Measurements from ENCODE around the gene KIAA1755. TPM values are rescaled to one million over a fixed set of nuclear protein-coding genes. Genes with fewer than 3 reads are reported as not detected.

The KIAA1755 gene
- total RNA-seq, 2 donors from 2014 or later: 0.78 to 0.99 TPM

GRCh38 chr20:38297916-38298674 is 37.6 kb upstream of the KIAA1755 start:
- intact Hi-C loops (cut with DNase I): no loop called here
- H3K9me3 ChIP-seq: no peaks in the 10 kb centered on the region
- no peaks in the 10 kb centered on the region for H3K27me3 ChIP-seq
- no peak for TF ChIP-seq CTCF (IDR thresholded peaks at IDR 0.05)
- ATAC-seq (no peak), DNase-seq (no peak)
- no peak overlapping the region for H3K4me3 ChIP-seq
- WGBS, 2 donors: 80 to 84% methylated on average over 7 of the region's 7 CpGs
- no peaks in the 10 kb centered on the region for H3K36me3 ChIP-seq (replicated peaks in 1 of 2; ENCODE audit: insufficient read depth in 1 of 2, low read depth in 2 of 2)
- H3K4me1 ChIP-seq: peaks cover 4% of the 10 kb centered on the region
- H3K27ac ChIP-seq: peak overlapping the region in 1 of 4 donors; percentile 19

- Histone ChIP-seq H3K9me3 (no peaks in the 10 kb centered on the region), H3K27ac (no peak overlapping the region), H3K36me3 (replicated peaks in 1 of 2; ENCODE audit: insufficient read depth in 1 of 2, low read depth in 2 of 2) (no peaks in the 10 kb centered on the region), H3K27me3 (no peaks in the 10 kb centered on the region), H3K4me1 (peaks cover 4% of the 10 kb centered on the region), H3K4me3 (no peak overlapping the region)
- no peak for DNase-seq
- intact Hi-C loops (cut with DNase I): no loop called here
- no peak for ATAC-seq
- WGBS, 2 donors: 65 to 77% methylated on average over 11 of the region's 11 CpGs
- TF ChIP-seq CTCF (IDR thresholded peaks at IDR 0.05) (no peak), POLR2A (IDR thresholded peaks at IDR 0.05) (no peak)
Observed at GRCh38 chr20:38296433-38296832, 35.9 kb upstream of the KIAA1755 start.

DNA sequence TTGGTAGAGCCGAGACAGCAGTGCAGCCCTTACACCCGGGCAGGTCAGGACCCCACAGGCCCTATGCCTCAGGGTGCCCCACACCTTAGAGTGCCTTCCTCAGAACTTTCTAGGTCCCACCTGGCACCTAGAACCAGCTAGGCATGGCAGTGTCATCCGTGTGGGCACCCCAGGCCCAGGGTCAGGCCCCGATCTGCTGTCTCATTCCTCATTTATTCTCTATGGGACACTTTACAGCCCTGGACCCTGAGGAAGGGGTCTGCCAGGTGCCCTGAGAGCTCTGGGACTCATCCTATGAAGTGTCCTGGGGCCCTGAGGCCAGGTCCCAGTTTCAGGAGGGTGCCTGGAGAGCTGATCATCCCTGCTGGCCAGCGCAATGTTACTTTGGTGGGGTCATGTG is 35.3 kb upstream of the KIAA1755 start:
- intact Hi-C loops (cut with DNase I): no loop called here
- WGBS, 2 donors: 81 to 89% methylated on average over 2 to 5 of the region's 5 CpGs

DNA sequence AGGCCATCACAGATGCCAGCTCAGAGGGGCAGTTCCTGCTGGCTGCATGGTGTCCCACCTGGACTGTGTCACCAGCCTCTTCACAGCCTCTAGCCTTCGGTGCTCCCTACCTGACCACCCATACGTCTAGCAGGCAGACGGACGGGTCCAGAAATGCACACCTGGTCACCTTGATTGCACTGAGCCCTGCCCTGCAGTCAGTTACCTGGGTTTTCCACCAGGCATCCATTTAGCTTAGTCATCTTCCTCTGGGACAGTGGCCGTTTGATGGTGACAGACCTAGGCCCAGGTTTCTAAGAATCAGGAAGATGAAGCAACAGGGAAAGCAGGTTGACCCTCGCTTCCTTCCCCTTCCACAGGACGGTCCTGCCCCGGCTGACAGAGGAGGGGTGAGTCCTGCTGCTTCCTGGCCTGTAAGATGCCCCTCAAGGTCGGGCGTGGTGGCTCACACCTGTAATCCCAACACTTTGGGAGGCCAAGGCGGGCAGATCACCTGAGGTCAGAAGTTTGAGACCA is 33.6 kb upstream of the KIAA1755 start:
- intact Hi-C loops (cut with DNase I): no loop called here
- ATAC-seq (no peak), DNase-seq (no peak)
- Histone ChIP-seq H3K4me1 (no peaks in the 10 kb centered on the region), H3K27me3 (no peaks in the 10 kb centered on the region), H3K4me3 (no peak overlapping the region), H3K36me3 (replicated peaks in 1 of 2; ENCODE audit: insufficient read depth in 1 of 2, low read depth in 2 of 2) (no peaks in the 10 kb centered on the region), H3K27ac (no peak overlapping the region), H3K9me3 (no peaks in the 10 kb centered on the region)
- no peak for TF ChIP-seq POLR2A (IDR thresholded peaks at IDR 0.05)
- no peak for TF ChIP-seq CTCF (IDR thresholded peaks at IDR 0.05)
- 76 to 93% methylated on average over 5 to 11 of the region's 11 CpGs for WGBS, 2 donors

More for the DNA sequence above, 35.3 kb upstream of the KIAA1755 start:
- H3K27me3 ChIP-seq: no peaks in the 10 kb centered on the region
- H3K9me3 ChIP-seq: no peaks in the 10 kb centered on the region
- no peak for TF ChIP-seq POLR2A (IDR thresholded peaks at IDR 0.05)
- no peak for TF ChIP-seq CTCF (IDR thresholded peaks at IDR 0.05)
- ATAC-seq: no peak
- H3K36me3 ChIP-seq (replicated peaks in 1 of 2; ENCODE audit: insufficient read depth in 1 of 2, low read depth in 2 of 2): no peaks in the 10 kb centered on the region
- peaks cover 4% of the 10 kb centered on the region for H3K4me1 ChIP-seq
- H3K27ac ChIP-seq: no peak overlapping the region
- no peak for DNase-seq
- no peak overlapping the region for H3K4me3 ChIP-seq

All from body of pancreas (tissue), 4 donors.